ENCODE results near the gene HVCN1.

Gene HVCN1

GRCh38 chr12:110613071-110613770 lies 75.7 kb downstream of the HVCN1 start:
- DNase-seq, result no peak

GRCh38 chr12:110606253-110606611 lies 82.7 kb downstream of the HVCN1 start:
- DNase-seq, result no peak

- DNase-seq, result peak; percentile 38
These were observed 86.7 kb downstream of the HVCN1 start for GRCh38 chr12:110602085-110602814.

GRCh38 chr12:110600254-110600653 lies 88.7 kb downstream of the HVCN1 start:
- DNase-seq, result peak; percentile 35

GRCh38 chr12:110599334-110599733 lies 89.6 kb downstream of the HVCN1 start:
- no peak for DNase-seq

All from kidney glomerular epithelial cell (primary cell).